DOHH2 (cell line): ENCODE results near the gene FABP7.

Source experiments
- EZH2phosphoT487 ChIP-seq: fragments of 200-600 bp; sonication (generic); IDR thresholded peaks from 2 replicates; pipeline ENCODE4 v1.6.1; 2017; ENCODE audit warnings: borderline replicate concordance, mild to moderate bottlenecking, antibody characterized with exemption, low read length, moderate library complexity, mixed read lengths
- TF ChIP-seq, protein P1 (sequence below): fragments of 200-600 bp; sonication (generic); IDR thresholded peaks from one replicate; pipeline ENCODE4 v1.5.1; 2014; ENCODE audit warnings: antibody characterized with exemption, mild to moderate bottlenecking, low read depth, low read length; ENCODE audit not compliant: poor library complexity, severe bottlenecking

DNA sequence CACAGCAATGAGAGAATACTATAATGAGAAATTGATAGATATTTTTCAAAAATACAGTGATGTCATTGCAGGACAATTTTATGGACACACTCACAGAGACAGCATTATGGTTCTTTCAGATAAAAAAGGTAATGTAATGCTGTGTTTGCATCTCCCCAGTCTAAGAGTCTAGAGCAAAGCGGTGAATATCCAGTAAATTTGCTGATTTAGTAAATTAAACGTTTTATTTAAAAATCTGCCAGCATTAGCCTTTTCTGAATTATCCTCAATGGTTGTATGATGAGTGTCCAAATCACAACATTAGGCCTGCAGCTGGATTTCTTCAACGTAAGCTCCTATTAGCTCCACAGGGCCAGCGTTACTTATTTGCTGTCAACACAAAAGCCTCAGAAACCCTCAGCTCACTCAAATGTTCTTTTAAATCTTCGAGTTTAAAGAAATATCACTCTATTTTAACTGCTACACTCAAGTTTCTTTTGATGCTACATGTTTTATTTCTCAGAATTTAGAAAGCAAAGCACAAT is 25.5 kb downstream of the FABP7 start:
- TF ChIP-seq, protein P1, sequence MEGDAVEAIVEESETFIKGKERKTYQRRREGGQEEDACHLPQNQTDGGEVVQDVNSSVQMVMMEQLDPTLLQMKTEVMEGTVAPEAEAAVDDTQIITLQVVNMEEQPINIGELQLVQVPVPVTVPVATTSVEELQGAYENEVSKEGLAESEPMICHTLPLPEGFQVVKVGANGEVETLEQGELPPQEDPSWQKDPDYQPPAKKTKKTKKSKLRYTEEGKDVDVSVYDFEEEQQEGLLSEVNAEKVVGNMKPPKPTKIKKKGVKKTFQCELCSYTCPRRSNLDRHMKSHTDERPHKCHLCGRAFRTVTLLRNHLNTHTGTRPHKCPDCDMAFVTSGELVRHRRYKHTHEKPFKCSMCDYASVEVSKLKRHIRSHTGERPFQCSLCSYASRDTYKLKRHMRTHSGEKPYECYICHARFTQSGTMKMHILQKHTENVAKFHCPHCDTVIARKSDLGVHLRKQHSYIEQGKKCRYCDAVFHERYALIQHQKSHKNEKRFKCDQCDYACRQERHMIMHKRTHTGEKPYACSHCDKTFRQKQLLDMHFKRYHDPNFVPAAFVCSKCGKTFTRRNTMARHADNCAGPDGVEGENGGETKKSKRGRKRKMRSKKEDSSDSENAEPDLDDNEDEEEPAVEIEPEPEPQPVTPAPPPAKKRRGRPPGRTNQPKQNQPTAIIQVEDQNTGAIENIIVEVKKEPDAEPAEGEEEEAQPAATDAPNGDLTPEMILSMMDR: no peak
- TF ChIP-seq EZH2phosphoT487: no peak
